ENCODE data around the gene SYT8.
A peak's percentile ranks its signal among the peaks of the same experiment; 100 is the strongest.

SYT8 gene

DNA sequence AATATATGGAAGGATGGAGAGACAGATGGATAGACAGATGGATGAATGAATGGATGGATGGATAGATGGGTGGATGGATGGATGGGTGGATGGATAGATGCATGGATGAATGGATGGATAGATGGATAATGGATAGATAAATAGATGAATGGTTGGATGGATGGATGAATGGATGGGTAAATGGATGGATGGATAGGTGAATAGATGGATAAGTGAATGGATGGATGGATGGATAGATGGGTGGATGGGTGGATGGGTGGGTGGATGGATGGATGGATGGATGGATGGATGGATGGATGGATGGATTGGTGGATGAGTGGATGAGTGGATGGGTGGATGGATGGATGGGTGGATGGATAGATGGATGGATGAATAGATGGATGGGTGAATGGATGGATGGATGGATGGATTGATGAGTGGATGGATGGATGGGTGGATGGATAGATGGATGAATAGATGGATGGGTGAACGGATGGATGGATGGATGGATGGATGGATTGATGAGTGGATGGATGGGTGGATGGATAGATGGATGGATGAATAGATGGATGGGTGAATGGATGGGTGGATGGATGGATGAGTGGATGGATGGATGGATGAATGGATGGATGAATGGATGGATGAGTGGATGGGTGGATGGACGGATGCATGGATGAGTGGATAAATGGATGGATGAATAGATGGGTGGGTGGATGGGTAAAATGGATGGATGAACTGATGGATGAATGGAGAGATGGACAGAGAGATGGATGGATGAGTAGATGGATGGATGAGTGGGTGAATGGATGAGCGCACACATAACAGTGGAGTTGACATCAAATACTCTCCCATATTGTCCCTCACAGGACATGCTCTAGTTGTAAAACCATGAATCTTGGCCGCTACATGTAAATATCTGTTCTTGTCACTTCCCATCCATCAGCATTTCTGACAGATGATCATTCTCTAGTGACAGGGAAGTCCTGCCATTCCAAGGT lies 26.9 kb downstream of the SYT8 start:
- Mint-ChIP-seq H3K4me1 (peaks cover 11% of the 10 kb centered on the region), H3K27me3 (ENCODE audit: low read depth) (peaks cover 3% of the 10 kb centered on the region), H3K9me3 (no peaks in the 10 kb centered on the region), H3K4me3 (no peak overlapping the region), H3K36me3 (ENCODE audit: low read depth) (no peaks in the 10 kb centered on the region), H3K27ac (no peak overlapping the region)
- TF ChIP-seq, protein P1, sequence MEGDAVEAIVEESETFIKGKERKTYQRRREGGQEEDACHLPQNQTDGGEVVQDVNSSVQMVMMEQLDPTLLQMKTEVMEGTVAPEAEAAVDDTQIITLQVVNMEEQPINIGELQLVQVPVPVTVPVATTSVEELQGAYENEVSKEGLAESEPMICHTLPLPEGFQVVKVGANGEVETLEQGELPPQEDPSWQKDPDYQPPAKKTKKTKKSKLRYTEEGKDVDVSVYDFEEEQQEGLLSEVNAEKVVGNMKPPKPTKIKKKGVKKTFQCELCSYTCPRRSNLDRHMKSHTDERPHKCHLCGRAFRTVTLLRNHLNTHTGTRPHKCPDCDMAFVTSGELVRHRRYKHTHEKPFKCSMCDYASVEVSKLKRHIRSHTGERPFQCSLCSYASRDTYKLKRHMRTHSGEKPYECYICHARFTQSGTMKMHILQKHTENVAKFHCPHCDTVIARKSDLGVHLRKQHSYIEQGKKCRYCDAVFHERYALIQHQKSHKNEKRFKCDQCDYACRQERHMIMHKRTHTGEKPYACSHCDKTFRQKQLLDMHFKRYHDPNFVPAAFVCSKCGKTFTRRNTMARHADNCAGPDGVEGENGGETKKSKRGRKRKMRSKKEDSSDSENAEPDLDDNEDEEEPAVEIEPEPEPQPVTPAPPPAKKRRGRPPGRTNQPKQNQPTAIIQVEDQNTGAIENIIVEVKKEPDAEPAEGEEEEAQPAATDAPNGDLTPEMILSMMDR (IDR thresholded peaks at IDR 0.05; ENCODE audit: unreplicated experiment in 3 of 3): no peak

DNA sequence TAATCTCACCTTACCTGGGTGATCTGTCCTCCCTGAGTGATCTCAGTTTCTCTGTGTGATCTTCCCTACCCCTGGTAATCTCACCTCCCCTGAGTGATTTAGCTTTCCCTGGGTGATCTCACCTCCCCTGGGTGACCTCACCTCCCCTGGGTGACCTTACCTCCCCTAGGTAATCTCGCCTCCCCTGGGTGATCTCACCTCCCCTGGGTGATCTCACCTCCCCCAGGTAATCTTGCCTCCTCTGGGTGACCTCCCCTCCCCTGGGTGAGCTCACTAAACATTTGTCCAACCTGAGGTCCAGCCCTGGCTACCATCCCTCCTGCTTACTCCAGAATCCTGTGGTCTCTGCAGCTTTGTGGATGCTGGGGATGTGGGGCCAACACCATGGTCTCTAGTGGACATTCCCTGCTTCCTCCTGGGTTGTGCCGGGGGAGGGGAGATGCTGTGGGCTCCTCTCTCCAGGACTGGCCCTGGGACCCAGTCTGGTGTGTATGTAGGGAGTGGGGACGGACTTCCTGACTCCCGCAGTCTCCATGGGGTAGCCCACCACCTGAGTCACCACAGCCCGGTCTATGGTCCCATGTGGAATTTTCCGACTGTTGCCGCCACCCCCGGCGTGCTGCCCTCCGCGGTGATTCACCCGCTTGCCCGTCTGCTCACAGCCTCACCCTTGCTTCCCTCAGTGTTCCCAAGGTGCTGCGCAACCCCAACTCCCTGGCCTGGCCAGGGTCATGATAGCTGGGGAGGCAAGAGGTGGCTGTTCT lies 28.0 kb downstream of the SYT8 start:
- H3K4me3 Mint-ChIP-seq: no peak overlapping the region
- H3K4me1 Mint-ChIP-seq: peaks cover 11% of the 10 kb centered on the region
- TF ChIP-seq, protein P1 (IDR thresholded peaks at IDR 0.05; ENCODE audit: unreplicated experiment in 3 of 3): no peak
- no peaks in the 10 kb centered on the region for H3K9me3 Mint-ChIP-seq
- H3K36me3 Mint-ChIP-seq (ENCODE audit: low read depth): no peaks in the 10 kb centered on the region
- peaks cover 3% of the 10 kb centered on the region for H3K27me3 Mint-ChIP-seq (ENCODE audit: low read depth)
- no peak overlapping the region for H3K27ac Mint-ChIP-seq

DNA sequence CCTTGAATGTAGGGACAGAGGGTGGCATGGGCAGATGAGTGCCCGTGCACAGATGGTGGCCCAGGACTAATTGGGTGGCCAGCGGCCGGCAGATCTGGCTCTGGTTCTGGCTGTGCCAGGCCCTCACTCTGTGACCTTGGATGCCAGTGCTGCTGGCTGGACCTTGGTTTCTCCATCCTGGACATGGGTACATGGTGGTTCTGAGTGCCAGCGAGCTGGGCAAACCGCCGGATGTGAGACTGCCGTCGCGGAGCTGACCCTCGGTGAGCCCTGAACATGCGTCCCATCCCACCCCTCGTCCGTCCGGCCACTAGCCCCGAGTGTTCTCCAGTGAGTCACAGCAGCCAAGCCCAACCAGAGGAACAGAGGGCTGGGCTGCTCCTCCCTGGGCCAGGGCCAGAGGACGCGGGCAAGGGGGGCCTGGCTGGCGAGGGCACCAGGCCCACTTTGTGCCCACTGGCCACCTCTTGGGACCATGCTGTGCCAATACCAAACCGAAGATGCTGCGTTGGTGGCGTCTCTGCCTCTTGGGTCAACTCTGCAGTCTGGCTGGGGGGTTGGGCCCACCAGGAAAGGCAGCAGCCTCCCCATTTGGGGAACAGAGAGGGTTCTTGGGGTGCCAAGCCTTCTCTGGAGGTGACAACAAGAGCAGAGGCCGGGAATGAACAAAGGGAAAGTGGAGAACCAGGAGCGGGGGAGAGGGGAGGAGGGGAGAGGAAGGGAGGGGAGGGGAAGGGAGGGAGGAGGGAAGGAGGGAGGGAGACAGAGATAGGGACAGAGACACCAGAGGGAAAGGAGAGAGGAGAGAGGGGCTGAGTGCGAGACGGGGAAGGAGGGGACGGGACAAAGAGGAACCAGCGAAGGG lies 28.8 kb downstream of the SYT8 start:
- TF ChIP-seq, protein P1 (IDR thresholded peaks at IDR 0.05; ENCODE audit: unreplicated experiment in 3 of 3): no peak
- peaks cover 3% of the 10 kb centered on the region for H3K27me3 Mint-ChIP-seq (ENCODE audit: low read depth)
- H3K27ac Mint-ChIP-seq: peak overlapping the region; percentile 78 to 96 (median 91)
- peak overlapping the region; percentile 34 to 61 (median 50) for H3K4me3 Mint-ChIP-seq
- H3K9me3 Mint-ChIP-seq: no peaks in the 10 kb centered on the region
- no peaks in the 10 kb centered on the region for H3K36me3 Mint-ChIP-seq (ENCODE audit: low read depth)
- H3K4me1 Mint-ChIP-seq: peaks cover 11% of the 10 kb centered on the region

DNA sequence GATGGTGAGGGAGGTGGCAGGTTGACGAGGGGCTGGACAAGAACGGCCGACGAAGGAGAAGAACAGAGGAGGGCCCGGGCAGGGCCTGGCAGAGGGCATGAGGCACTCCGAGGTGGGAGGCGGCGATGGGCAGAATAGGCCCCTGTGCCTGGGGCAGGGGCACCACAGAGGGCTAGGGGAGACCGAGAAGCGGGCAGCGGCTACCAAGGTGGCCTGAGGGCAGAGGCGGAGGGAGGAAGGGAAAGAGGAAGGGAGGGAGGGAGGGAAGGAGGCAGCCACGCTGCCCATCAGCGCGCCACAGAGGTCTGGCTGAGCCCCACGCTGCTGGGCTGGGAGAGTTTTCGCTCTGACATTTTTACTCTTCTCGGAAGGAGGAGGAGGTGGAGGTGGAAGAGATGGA lies 29.4 kb downstream of the SYT8 start:
- TF ChIP-seq, protein P1 (IDR thresholded peaks at IDR 0.05; ENCODE audit: unreplicated experiment in 3 of 3): no peak
- H3K27ac Mint-ChIP-seq: peak overlapping the region; percentile 78 to 96 (median 91)
- no peaks in the 10 kb centered on the region for H3K36me3 Mint-ChIP-seq (ENCODE audit: low read depth)
- H3K4me1 Mint-ChIP-seq: peaks cover 11% of the 10 kb centered on the region
- peaks cover 3% of the 10 kb centered on the region for H3K27me3 Mint-ChIP-seq (ENCODE audit: low read depth)
- H3K4me3 Mint-ChIP-seq: peak overlapping the region; percentile 34 to 61 (median 50)
- no peaks in the 10 kb centered on the region for H3K9me3 Mint-ChIP-seq

DNA sequence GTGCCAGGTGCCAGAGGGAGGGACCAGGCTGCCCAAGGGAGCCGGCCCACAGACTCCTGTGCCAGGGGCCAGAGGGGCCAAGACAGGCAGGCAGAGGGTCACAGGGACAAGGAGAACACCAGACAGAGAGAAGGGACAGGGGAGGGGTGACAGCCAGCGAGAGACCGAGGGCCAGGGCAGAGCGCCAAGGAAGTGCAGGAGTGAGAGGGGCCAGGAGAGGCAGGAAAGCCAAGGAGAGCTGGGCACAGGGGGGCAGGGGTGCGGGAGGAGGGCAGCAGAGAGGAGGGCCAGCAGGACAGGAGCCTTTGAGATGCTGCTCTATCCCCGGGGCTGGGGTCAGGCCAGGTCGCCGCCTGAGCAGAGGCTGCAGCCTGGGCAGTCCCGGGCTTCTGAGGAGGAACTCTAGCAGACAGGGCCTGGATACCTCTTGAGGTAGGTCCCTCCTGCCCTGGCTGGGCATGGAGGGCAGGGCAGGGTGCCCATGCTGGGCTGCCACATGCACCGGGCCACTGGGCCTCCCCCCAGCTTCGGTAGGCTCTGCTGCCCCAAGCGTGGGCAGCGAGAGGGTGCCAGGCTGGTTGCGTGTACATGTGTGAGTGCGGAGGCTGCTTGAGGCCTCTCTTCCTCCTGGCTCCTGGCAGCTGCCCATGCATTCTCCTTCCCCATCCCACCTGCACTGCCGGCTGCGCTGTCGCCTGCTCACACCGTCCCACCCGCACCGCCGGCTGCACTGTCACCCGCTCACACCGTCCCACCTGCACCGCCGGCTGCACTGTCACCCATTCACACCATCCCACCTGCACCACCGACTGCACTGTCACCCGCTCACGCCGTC lies 30.3 kb downstream of the SYT8 start:
- Mint-ChIP-seq H3K4me1 (peaks cover 11% of the 10 kb centered on the region), H3K9me3 (no peaks in the 10 kb centered on the region), H3K36me3 (ENCODE audit: low read depth) (no peaks in the 10 kb centered on the region), H3K27me3 (ENCODE audit: low read depth) (peaks cover 8% of the 10 kb centered on the region), H3K4me3 (peak overlapping the region in 1 of 3 experiments; percentile 15), H3K27ac (peak overlapping the region; percentile 78 to 96 (median 91))
- TF ChIP-seq, protein P1 (IDR thresholded peaks at IDR 0.05; ENCODE audit: unreplicated experiment in 3 of 3): no peak
